ENCODE results near the gene MBTPS1. TPM values are rescaled to one million over a fixed set of nuclear protein-coding genes. Genes with fewer than 3 reads are reported as not detected.

MBTPS1 gene
- total and polyA plus RNA-seq, 9 of the 15 experiments (the other 6 are each of a cell fraction or from before 2014, with no cell fraction given): 2.8 to 57.6 (median 43.8) TPM

GRCh38 chr16:84062734-84063640, 53.8 kb downstream of the MBTPS1 start (continued):
- TF ChIP-seq ARID2 (IDR thresholded peaks at IDR 0.05) (no peak), SNRNP70 (optimal IDR thresholded peaks at IDR 0.05; ENCODE audit: low read depth, low read length) (no peak), XRCC3 (IDR thresholded peaks at IDR 0.05) (no peak), RBM17 (IDR thresholded peaks at IDR 0.05; ENCODE audit: borderline replicate concordance, low read depth, low read length) (no peak), UBTF (IDR thresholded peaks at IDR 0.05; ENCODE audit: borderline replicate concordance in 1 of 2, low read depth in 2 of 2, low read length in 2 of 2) (peak in 1 of 2 experiments; percentile 44; a peak in 1 of 4 replicates), MBD1 (CRISPR knock-in tag; IDR thresholded peaks at IDR 0.05) (no peak), HCFC1 (IDR thresholded peaks at IDR 0.05; ENCODE audit: low read depth, low read length) (no peak), RHOXF2B (CRISPR knock-in tag; conservative IDR thresholded peaks at IDR 0.05) (no peak), CTCF (IDR thresholded peaks at IDR 0.05 in 2 of 3, conservative IDR thresholded peaks at IDR 0.05 in 1 of 3; ENCODE audit: insufficient read depth in 2 of 3, low read depth in 1 of 3, low read length in 3 of 3) (peak; percentile 85 to 99 (median 92)), ZNF696 (CRISPR knock-in tag; conservative IDR thresholded peaks at IDR 0.05) (no peak), POLR2H (tag; IDR thresholded peaks at IDR 0.05; ENCODE audit: low read depth) (no peak), MTA3 (IDR thresholded peaks at IDR 0.05; ENCODE audit: borderline replicate concordance) (0 out of 2 replicates have a peak, but pooled peaks have one; percentile 64), CHD2 (IDR thresholded peaks at IDR 0.05; ENCODE audit: low read depth, low read length) (no peak), BRF1 (IDR thresholded peaks at IDR 0.05; ENCODE audit: borderline replicate concordance, extremely low read depth, insufficient read length) (no peak), ZBTB26 (CRISPR knock-in tag; IDR thresholded peaks at IDR 0.05) (no peak), HMG20A (CRISPR knock-in tag; conservative IDR thresholded peaks at IDR 0.05) (no peak), ZBTB1 (CRISPR knock-in tag; IDR thresholded peaks at IDR 0.05; ENCODE audit: borderline replicate concordance, low read depth) (no peak), ATF3 (IDR thresholded peaks at IDR 0.05) (peak; percentile 59), ATF3 (CRISPR knock-in tag; conservative IDR thresholded peaks at IDR 0.05) (peak; percentile 71; the same call in 1 of the 2 replicates)
